ENCODE data around the gene ACTN4. TPM values are rescaled to one million over a fixed set of nuclear protein-coding genes. Genes with fewer than 3 reads are reported as not detected.
A peak's percentile ranks its signal among the peaks of the same experiment; 100 is the strongest.

The ACTN4 gene
- total and polyA plus RNA-seq, 10 of the 15 experiments (the other 5 are each of a cell fraction or from before 2014, with no cell fraction given) = 2.4 to 293 (median 72.5) TPM

DNA sequence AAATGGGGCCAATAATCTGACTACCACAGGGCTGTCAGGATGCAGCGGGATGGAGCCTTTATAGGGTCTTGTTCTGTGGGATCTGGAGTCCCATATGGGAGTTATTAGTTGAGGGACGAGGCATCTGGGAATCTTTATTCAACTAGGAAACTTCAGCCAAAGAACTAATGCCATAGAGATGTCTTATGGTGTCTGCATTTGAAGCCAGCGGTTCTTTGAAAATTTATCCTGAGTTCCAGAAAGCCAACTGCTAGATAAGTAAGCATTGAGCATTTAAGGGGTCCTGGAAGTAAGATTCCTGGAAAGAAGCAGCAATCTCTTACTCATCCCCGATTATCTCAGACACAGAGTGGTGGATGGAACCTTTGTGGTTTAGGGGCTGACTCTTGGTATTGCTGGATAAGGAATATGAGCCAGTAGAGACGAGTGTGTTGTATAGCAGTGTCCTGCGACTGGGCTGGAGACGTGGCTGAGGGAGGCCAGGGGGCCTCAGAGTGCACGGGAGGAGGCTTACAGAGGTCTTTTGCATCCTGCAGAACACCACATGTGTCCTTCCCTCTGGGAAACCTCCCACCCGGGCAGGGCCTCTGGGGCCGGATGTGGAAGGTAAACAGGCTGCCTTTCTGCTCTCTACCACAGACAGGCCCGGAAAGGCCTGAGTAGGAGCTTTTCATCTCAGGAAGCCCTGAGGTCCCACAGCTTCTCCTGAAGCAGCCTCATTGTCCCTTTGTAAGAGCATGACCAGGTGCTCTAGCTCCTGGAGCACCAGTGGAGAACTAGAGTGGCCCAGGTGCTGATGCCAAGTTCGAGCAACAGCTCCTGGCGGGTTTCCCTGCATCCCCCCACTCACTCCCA is 28.8 kb downstream of the ACTN4 start (continued):
- no peak for TF ChIP-seq PAX8 (IDR thresholded peaks at IDR 0.05)
- TF ChIP-seq NBN (IDR thresholded peaks at IDR 0.05) = no peak
- TF ChIP-seq, protein P1, sequence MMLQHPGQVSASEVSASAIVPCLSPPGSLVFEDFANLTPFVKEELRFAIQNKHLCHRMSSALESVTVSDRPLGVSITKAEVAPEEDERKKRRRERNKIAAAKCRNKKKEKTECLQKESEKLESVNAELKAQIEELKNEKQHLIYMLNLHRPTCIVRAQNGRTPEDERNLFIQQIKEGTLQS (IDR thresholded peaks at IDR 0.05; ENCODE audit: borderline replicate concordance, extremely low read depth, low read depth, low read length) = no peak
- peak; percentile 57 for TF ChIP-seq EED (IDR thresholded peaks at IDR 0.05; ENCODE audit: low read depth)
- TF ChIP-seq, protein P2, sequence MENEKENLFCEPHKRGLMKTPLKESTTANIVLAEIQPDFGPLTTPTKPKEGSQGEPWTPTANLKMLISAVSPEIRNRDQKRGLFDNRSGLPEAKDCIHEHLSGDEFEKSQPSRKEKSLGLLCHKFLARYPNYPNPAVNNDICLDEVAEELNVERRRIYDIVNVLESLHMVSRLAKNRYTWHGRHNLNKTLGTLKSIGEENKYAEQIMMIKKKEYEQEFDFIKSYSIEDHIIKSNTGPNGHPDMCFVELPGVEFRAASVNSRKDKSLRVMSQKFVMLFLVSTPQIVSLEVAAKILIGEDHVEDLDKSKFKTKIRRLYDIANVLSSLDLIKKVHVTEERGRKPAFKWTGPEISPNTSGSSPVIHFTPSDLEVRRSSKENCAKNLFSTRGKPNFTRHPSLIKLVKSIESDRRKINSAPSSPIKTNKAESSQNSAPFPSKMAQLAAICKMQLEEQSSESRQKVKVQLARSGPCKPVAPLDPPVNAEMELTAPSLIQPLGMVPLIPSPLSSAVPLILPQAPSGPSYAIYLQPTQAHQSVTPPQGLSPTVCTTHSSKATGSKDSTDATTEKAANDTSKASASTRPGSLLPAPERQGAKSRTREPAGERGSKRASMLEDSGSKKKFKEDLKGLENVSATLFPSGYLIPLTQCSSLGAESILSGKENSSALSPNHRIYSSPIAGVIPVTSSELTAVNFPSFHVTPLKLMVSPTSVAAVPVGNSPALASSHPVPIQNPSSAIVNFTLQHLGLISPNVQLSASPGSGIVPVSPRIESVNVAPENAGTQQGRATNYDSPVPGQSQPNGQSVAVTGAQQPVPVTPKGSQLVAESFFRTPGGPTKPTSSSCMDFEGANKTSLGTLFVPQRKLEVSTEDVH (IDR thresholded peaks at IDR 0.05; ENCODE audit: low read depth, partially characterized antibody) = no peak

DNA sequence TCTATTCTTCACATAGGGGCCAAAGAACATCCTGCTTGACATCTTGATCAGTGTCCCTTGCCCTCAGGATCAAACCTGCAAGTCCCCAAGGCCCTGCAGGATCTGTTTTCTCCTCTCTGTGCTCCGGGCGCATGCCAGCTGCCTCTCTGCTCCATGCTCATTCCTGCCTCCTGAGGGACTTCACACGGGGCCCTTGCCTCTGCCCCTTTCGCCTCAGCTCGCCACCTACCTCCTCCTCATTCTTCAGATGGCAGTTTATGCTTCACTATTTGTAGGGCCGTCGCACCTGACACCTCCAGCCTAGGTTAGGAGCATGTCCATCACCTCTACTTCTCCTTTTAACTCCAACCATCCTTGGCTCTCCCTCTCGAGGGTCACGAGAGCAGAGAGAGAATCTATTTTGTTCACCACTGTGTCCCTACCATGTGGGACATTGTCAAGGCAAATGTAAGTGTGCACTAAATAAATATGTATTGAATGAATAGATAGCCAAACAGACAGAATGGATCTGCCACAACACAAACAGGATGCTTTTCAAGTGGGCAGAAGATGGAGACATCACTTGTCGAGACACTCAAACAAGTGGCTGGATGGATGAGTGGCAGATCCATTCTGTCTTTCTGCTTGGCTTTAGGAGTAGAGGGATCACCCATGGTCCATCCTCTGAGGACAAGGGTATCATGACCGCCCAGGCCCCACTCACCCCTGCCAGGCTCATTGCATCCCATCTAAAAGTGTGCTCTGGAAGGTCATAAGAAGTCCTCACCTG is 29.6 kb downstream of the ACTN4 start:
- POLR2A ChIA-PET = no interaction called here
- SMC1A ChIA-PET (ENCODE audit: uncharacterized antibody, unreplicated experiment) = interaction anchor here (1.1 kb wide), 1 partner anchor 13 kb away, joined by 3 read pairs; no protein-coding TSS in a partner anchor
- TF ChIP-seq ZNF622 (IDR thresholded peaks at IDR 0.05) = no peak
- no peak for TF ChIP-seq CHD2 (IDR thresholded peaks at IDR 0.05; ENCODE audit: borderline replicate concordance, low read depth, low read length)
- TF ChIP-seq FOXM1 (IDR thresholded peaks at IDR 0.05; ENCODE audit: low read depth, low read length) = no peak
- no peak for TF ChIP-seq CHD1 (IDR thresholded peaks at IDR 0.05; ENCODE audit: low read depth, low read length)
- no peak for TF ChIP-seq TCF7 (IDR thresholded peaks at IDR 0.05; ENCODE audit: borderline replicate concordance)
- TF ChIP-seq NBN (IDR thresholded peaks at IDR 0.05) = no peak
- no peak for TF ChIP-seq MEF2A (IDR thresholded peaks at IDR 0.05; ENCODE audit: insufficient read depth, low read depth, low read length)
- TF ChIP-seq EED (IDR thresholded peaks at IDR 0.05; ENCODE audit: low read depth) = no peak
- TF ChIP-seq RFX5 (IDR thresholded peaks at IDR 0.05; ENCODE audit: low read depth, low read length) = no peak
- TF ChIP-seq, protein P3, sequence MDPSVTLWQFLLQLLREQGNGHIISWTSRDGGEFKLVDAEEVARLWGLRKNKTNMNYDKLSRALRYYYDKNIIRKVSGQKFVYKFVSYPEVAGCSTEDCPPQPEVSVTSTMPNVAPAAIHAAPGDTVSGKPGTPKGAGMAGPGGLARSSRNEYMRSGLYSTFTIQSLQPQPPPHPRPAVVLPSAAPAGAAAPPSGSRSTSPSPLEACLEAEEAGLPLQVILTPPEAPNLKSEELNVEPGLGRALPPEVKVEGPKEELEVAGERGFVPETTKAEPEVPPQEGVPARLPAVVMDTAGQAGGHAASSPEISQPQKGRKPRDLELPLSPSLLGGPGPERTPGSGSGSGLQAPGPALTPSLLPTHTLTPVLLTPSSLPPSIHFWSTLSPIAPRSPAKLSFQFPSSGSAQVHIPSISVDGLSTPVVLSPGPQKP (IDR thresholded peaks at IDR 0.05; ENCODE audit: low read depth, low read length) = no peak
- H4K20me1 ChIP-seq (ENCODE audit: control insufficient read depth, insufficient read depth) = no peaks in the 10 kb centered on the region; the same call in 1 of the 2 replicates
- no peak overlapping the region for H3K9ac ChIP-seq (ENCODE audit: control insufficient read depth, insufficient read depth, low read length)
- H3K4me3 ChIP-seq = no peak overlapping the region
- intact Hi-C loops (cut with micrococcal nuclease; ENCODE audit: unreplicated experiment) (no loop called here), in situ Hi-C loops (cut with MboI) (no loop called here)
- peaks cover 0 to 8% of the 10 kb centered on the region in 2 experiments; a peak in 2 of 4 replicates for H3K36me3 ChIP-seq (ENCODE audit: control insufficient read depth in 2 of 2, insufficient read depth in 2 of 2, low read length in 1 of 2)
- H2AFZ ChIP-seq (ENCODE audit: control insufficient read depth, low read depth, low read length) = no peak overlapping the region
- peak overlapping the region; percentile 5; the same call in 1 of the 2 replicates for H3K4me2 ChIP-seq (ENCODE audit: control insufficient read depth, insufficient read depth)
- H3K79me2 ChIP-seq (ENCODE audit: control insufficient read depth, insufficient read depth, low read length) = peaks cover 70% of the 10 kb centered on the region
- RAD21 ChIA-PET (ENCODE audit: unreplicated experiment) = no interaction called here
- H3K9me3 ChIP-seq (replicated peaks; ENCODE audit: control insufficient read depth, insufficient read depth, low read length) = no peaks in the 10 kb centered on the region
- BruUV-seq (replicated peaks) = no TSS peak
- peak overlapping the region; percentile 79 for H3K27ac ChIP-seq (ENCODE audit: control insufficient read depth, insufficient read depth)
- peaks cover 49% of the 10 kb centered on the region for H3K4me1 ChIP-seq (ENCODE audit: control insufficient read depth, insufficient read depth, low read length)
- no peak for FAIRE-seq
- CTCF ChIA-PET = no interaction called here
- DNase-seq (ENCODE audit: low read depth, low spot score) = no peak
- ATAC-seq = no peak
- WGBS (ENCODE audit: insufficient coverage, insufficient replicate concordance, low lambda C conversion rate, missing lambda C conversion rate) = 83% methylated on average over 11 of the region's 11 CpGs
- no peaks in the 10 kb centered on the region for H3K27me3 ChIP-seq (replicated peaks in 1 of 2; ENCODE audit: control insufficient read depth in 2 of 2, insufficient read depth in 2 of 2, low read length in 1 of 2)

All from GM12878 (cell line).